Activated CD8-positive, alpha-beta memory T cell treated with anti-CD3 and anti-CD28 coated beads, Interleukin-2, amount 50 U/mL, for 48 hours (primary cell): ENCODE data around the gene ABCD4.
"Not testable (repeated sequence)": the region's sequence is repeated elsewhere in the genome, so short reads cannot be mapped to it uniquely, and the experiment has no call there.

Experiments
- DNase-seq: peaks from one replicate; pipeline ENCODE4 v3.0.0-alpha.2; 2020

Gene ABCD4

GRCh38 chr14:74302634-74303569, at the start of gene ABCD4:
Gene ABCD4 (minus strand): TSS chr14:74302934. CDS start chr14:74302912, 22 bp downstream.
- peak; percentile 93 for DNase-seq

- no peak for DNase-seq
Observed at GRCh38 chr14:74350928-74351323, 48.2 kb upstream of the ABCD4 start.

GRCh38 chr14:74350211-74350927, 47.6 kb upstream of the ABCD4 start:
- DNase-seq, result no peak

GRCh38 chr14:74349757-74350156, 47.0 kb upstream of the ABCD4 start:
- no peak for DNase-seq

GRCh38 chr14:74348735-74349463, 46.2 kb upstream of the ABCD4 start:
- no peak for DNase-seq

GRCh38 chr14:74348241-74348734, 45.6 kb upstream of the ABCD4 start, which contains the start of gene VRTN:
Gene VRTN (plus strand): TSS chr14:74348471. CDS start chr14:74356784, 8,313 bp downstream.
- no peak for DNase-seq

- DNase-seq, result no peak
Observed at GRCh38 chr14:74347795-74348100, 45.0 kb upstream of the ABCD4 start.

- DNase-seq, result no peak
Observed at GRCh38 chr14:74347097-74347794, 44.5 kb upstream of the ABCD4 start.

GRCh38 chr14:74346341-74346740, 43.6 kb upstream of the ABCD4 start:
- no peak for DNase-seq

GRCh38 chr14:74333909-74334308, 31.2 kb upstream of the ABCD4 start:
- no peak for DNase-seq

- not testable (repeated sequence) for DNase-seq
Observed at GRCh38 chr14:74329950-74330552, 27.3 kb upstream of the ABCD4 start.

GRCh38 chr14:74326369-74327152, 23.8 kb upstream of the ABCD4 start:
- DNase-seq, result no peak

- no peak for DNase-seq
Observed at GRCh38 chr14:74325446-74325845, 22.7 kb upstream of the ABCD4 start.

- DNase-seq, result no peak
Observed at GRCh38 chr14:74324931-74325361, 22.2 kb upstream of the ABCD4 start.

GRCh38 chr14:74314576-74314975, 11.8 kb upstream of the ABCD4 start:
- DNase-seq, result no peak

GRCh38 chr14:74313601-74314000, 10.9 kb upstream of the ABCD4 start:
- no peak for DNase-seq

GRCh38 chr14:74312161-74312560, 9.4 kb upstream of the ABCD4 start:
- no peak for DNase-seq

- DNase-seq, result no peak
Observed at GRCh38 chr14:74309125-74310022, 6.6 kb upstream of the ABCD4 start.

- no peak for DNase-seq
Observed at GRCh38 chr14:74308695-74309094, 6.0 kb upstream of the ABCD4 start.

GRCh38 chr14:74302152-74302628, 544 bp downstream of the ABCD4 start:
- no peak for DNase-seq
